Cardiac muscle cell (in vitro differentiated cells and primary cell): ENCODE results near the gene SLC39A13. TPM values are rescaled to one million over a fixed set of nuclear protein-coding genes. Genes with fewer than 3 reads are reported as not detected.
A peak's percentile ranks its signal among the peaks of the same experiment; 100 is the strongest.

Source experiments
- DNase-seq, 2 donors: peaks; one replicate each; pipeline versions ENCODE4 v3.0.0 to v3.0.0-alpha.2; 2010 to 2017; ENCODE audit warnings: low read depth in 1 of 2, low spot score in 1 of 2
- H3K27ac ChIP-seq: fragments of 200-600 bp; sonication (generic); 2 replicates; pipeline ENCODE4 v1.5.1; 2016
- H3K27me3 ChIP-seq: fragments of 200-600 bp; sonication (generic); 2 replicates; pipeline ENCODE4 v1.6.0; 2016; ENCODE audit warnings: control low read depth
- H3K36me3 ChIP-seq: fragments of 200-600 bp; sonication (generic); 2 replicates; pipeline ENCODE4 v1.5.1; 2016; ENCODE audit warnings: control low read depth
- H3K4me1 ChIP-seq: fragments of 200-600 bp; sonication (generic); 2 replicates; pipeline ENCODE4 v1.8.1; 2017; ENCODE audit warnings: low read depth, mild to moderate bottlenecking, mixed run types
- H3K4me3 ChIP-seq: fragments of 200-600 bp; sonication (generic); 2 replicates; pipeline ENCODE4 v1.5.1; 2016; ENCODE audit warnings: mild to moderate bottlenecking
- H3K9me3 ChIP-seq: fragments of 200-600 bp; sonication (generic); 2 replicates; pipeline ENCODE4 v1.5.1; 2017; ENCODE audit warnings: low read depth, mild to moderate bottlenecking, control low read depth
- CTCF ChIP-seq: IDR thresholded peaks from 2 replicates; pipeline ENCODE4 v1.5.1; 2012; ENCODE audit warnings: low read depth, mild to moderate bottlenecking, low read length
- polyA plus RNA-seq: library from polyadenylated mRNA; unstranded; fragments of >200 nt; fragmentation: Nextera tagmentation; extraction: Ambion mirVana; gene quantifications from 2 replicates; pipeline ENCODE4 v1.2.1, GENCODE V29; 2016
- total RNA-seq: library from RNA; depleted of rRNA; stranded (reverse); fragments of >200 nt; gene quantifications from 2 replicates; pipeline ENCODE4 v1.2.3, GENCODE V29; 2016

The SLC39A13 gene
- total and polyA plus RNA-seq, 2 experiments from 2014 or later = 71.7 to 86.6 TPM

- H3K4me1 ChIP-seq = no peaks in the 10 kb centered on the region
- no peaks in the 10 kb centered on the region for H3K9me3 ChIP-seq
- peaks cover 20% of the 10 kb centered on the region for H3K36me3 ChIP-seq
- H3K27me3 ChIP-seq = no peaks in the 10 kb centered on the region
- TF ChIP-seq CTCF = no peak
- DNase-seq = peak in 1 of 2 donors; percentile 96
- peak overlapping the region; percentile 66 for H3K27ac ChIP-seq
- no peak overlapping the region for H3K4me3 ChIP-seq
Observed at GRCh38 chr11:47415949-47416472, 7.6 kb downstream of the SLC39A13 start.

DNA sequence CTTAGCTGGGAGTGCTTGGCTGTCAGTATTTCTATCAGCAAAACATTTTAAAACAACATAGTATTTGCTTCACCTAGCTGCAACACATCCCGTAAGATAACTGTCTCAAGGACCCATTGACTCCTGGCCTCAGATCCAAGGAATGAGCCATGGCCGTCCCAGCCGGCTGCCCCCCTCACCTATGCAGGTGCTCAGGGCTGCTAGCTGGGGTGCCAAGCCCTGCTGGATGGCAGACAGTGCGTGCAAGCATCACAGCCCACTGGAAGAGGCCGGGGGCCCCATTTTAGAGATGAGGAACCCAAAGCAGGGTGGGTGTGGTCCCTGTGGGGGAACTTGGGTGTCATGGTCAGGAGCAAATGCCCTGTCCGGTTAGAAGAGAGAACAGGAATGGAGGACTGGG, 9.3 kb downstream of the SLC39A13 start:
- Histone ChIP-seq H3K27me3 (no peaks in the 10 kb centered on the region), H3K4me3 (no peak overlapping the region), H3K27ac (peak overlapping the region; percentile 36), H3K4me1 (no peaks in the 10 kb centered on the region), H3K36me3 (peaks cover 29% of the 10 kb centered on the region), H3K9me3 (no peaks in the 10 kb centered on the region)
- no peak for TF ChIP-seq CTCF
- no peak for DNase-seq

- no peak for DNase-seq
- H3K36me3 ChIP-seq = peaks cover 31% of the 10 kb centered on the region
- no peak overlapping the region for H3K27ac ChIP-seq
- no peaks in the 10 kb centered on the region for H3K27me3 ChIP-seq
- no peaks in the 10 kb centered on the region for H3K4me1 ChIP-seq
- no peak overlapping the region for H3K4me3 ChIP-seq
- no peak for TF ChIP-seq CTCF
- H3K9me3 ChIP-seq = no peaks in the 10 kb centered on the region
Observed at GRCh38 chr11:47418454-47419259, 10.3 kb downstream of the SLC39A13 start.

GRCh38 chr11:47425611-47426010, 17.2 kb downstream of the SLC39A13 start:
- Histone ChIP-seq H3K27me3 (no peaks in the 10 kb centered on the region), H3K4me3 (peak overlapping the region; percentile 97), H3K36me3 (peaks cover 24% of the 10 kb centered on the region), H3K4me1 (peaks cover 4% of the 10 kb centered on the region), H3K9me3 (no peaks in the 10 kb centered on the region), H3K27ac (peak overlapping the region; percentile 96)
- DNase-seq = no peak
- no peak for TF ChIP-seq CTCF

GRCh38 chr11:47426062-47426956, 17.9 kb downstream of the SLC39A13 start, which contains the start of gene PSMC3:
TSS of gene PSMC3 (minus strand) at chr11:47426439. CDS start at chr11:47426279, 160 bp downstream.
- peak within 1 kb of the TSS; percentile 96 for H3K27ac ChIP-seq
- H3K4me3 ChIP-seq = peak within 1 kb of the TSS; percentile 97
- no peak for TF ChIP-seq CTCF
- no peaks in the 10 kb centered on the region for H3K27me3 ChIP-seq
- peaks cover 21% of the 10 kb centered on the region for H3K36me3 ChIP-seq
- peak; percentile 98 to 99 for DNase-seq
- no peaks in the 10 kb centered on the region for H3K9me3 ChIP-seq
- H3K4me1 ChIP-seq = peaks cover 4% of the 10 kb centered on the region
